Glutamatergic neuron (in vitro differentiated cells): ENCODE results near the gene TNFRSF12A. TPM values are rescaled to one million over a fixed set of nuclear protein-coding genes. Genes with fewer than 3 reads are reported as not detected.

ENCODE experiments used
- DNase-seq: peaks from one replicate; pipeline ENCODE4 v3.0.0; 2022
- H3K27ac Mint-ChIP-seq: one replicate; pipeline ENCODE4 v1.8.0; 2020; ENCODE audit warnings: mild to moderate bottlenecking, mixed read lengths, inconsistent platforms; ENCODE audit not compliant: unreplicated experiment
- H3K27me3 Mint-ChIP-seq: one replicate; pipeline ENCODE4 v1.8.0; 2020; ENCODE audit warnings: mild to moderate bottlenecking, moderate library complexity, mixed read lengths, inconsistent platforms; ENCODE audit not compliant: unreplicated experiment
- H3K36me3 Mint-ChIP-seq: one replicate; pipeline ENCODE4 v1.8.0; 2020; ENCODE audit warnings: mild to moderate bottlenecking, mixed read lengths, inconsistent platforms; ENCODE audit not compliant: unreplicated experiment
- H3K4me1 Mint-ChIP-seq: one replicate; pipeline ENCODE4 v1.8.0; 2020; ENCODE audit warnings: mild to moderate bottlenecking, low read depth, mixed read lengths, inconsistent platforms; ENCODE audit not compliant: unreplicated experiment
- H3K4me3 Mint-ChIP-seq: one replicate; pipeline ENCODE4 v1.8.0; 2020; ENCODE audit warnings: mild to moderate bottlenecking, mixed read lengths, inconsistent platforms; ENCODE audit not compliant: unreplicated experiment
- H3K9me3 Mint-ChIP-seq: one replicate; pipeline ENCODE4 v1.8.0; 2020; ENCODE audit warnings: mild to moderate bottlenecking, moderate library complexity, mixed read lengths, inconsistent platforms; ENCODE audit not compliant: unreplicated experiment
- total RNA-seq: library from RNA; stranded (reverse); fragmentation: NEBNext Ultra II Directional; extraction: Animal tissue kit (Norgen Biotek cat#: 25700); gene quantifications from one replicate; pipeline ENCODE4 v1.2.1, GENCODE V29; 2021; ENCODE audit not compliant: unreplicated experiment
- TF ChIP-seq, protein P1 (sequence below): fragments of 200-600 bp; sonication (generic); IDR thresholded peaks from one replicate; pipeline ENCODE4 v1.5.0; 2021; ENCODE audit not compliant: partially characterized antibody, unreplicated experiment

Gene TNFRSF12A
- total RNA-seq, 1 donor from 2014 or later = 4.2 TPM

GRCh38 chr16:3022684-3023414, 2.7 kb downstream of the TNFRSF12A start:
- H3K9me3 Mint-ChIP-seq = peaks cover 2% of the 10 kb centered on the region
- peak; percentile 51 for DNase-seq
- no peaks in the 10 kb centered on the region for H3K36me3 Mint-ChIP-seq
- H3K27ac Mint-ChIP-seq = peak overlapping the region; percentile 96
- peaks cover 18% of the 10 kb centered on the region for H3K4me1 Mint-ChIP-seq
- TF ChIP-seq, protein P1, sequence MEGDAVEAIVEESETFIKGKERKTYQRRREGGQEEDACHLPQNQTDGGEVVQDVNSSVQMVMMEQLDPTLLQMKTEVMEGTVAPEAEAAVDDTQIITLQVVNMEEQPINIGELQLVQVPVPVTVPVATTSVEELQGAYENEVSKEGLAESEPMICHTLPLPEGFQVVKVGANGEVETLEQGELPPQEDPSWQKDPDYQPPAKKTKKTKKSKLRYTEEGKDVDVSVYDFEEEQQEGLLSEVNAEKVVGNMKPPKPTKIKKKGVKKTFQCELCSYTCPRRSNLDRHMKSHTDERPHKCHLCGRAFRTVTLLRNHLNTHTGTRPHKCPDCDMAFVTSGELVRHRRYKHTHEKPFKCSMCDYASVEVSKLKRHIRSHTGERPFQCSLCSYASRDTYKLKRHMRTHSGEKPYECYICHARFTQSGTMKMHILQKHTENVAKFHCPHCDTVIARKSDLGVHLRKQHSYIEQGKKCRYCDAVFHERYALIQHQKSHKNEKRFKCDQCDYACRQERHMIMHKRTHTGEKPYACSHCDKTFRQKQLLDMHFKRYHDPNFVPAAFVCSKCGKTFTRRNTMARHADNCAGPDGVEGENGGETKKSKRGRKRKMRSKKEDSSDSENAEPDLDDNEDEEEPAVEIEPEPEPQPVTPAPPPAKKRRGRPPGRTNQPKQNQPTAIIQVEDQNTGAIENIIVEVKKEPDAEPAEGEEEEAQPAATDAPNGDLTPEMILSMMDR = no peak
- peaks cover 13% of the 10 kb centered on the region for H3K27me3 Mint-ChIP-seq
- H3K4me3 Mint-ChIP-seq = peak overlapping the region; percentile 90

- TF ChIP-seq, protein P1 = no peak
- Mint-ChIP-seq H3K4me3 (peak overlapping the region; percentile 90), H3K27ac (peak overlapping the region; percentile 96), H3K4me1 (peaks cover 18% of the 10 kb centered on the region), H3K27me3 (peaks cover 11% of the 10 kb centered on the region), H3K9me3 (peaks cover 2% of the 10 kb centered on the region), H3K36me3 (no peaks in the 10 kb centered on the region)
- DNase-seq = no peak
Observed at GRCh38 chr16:3023415-3023668, 3.2 kb downstream of the TNFRSF12A start.

DNA sequence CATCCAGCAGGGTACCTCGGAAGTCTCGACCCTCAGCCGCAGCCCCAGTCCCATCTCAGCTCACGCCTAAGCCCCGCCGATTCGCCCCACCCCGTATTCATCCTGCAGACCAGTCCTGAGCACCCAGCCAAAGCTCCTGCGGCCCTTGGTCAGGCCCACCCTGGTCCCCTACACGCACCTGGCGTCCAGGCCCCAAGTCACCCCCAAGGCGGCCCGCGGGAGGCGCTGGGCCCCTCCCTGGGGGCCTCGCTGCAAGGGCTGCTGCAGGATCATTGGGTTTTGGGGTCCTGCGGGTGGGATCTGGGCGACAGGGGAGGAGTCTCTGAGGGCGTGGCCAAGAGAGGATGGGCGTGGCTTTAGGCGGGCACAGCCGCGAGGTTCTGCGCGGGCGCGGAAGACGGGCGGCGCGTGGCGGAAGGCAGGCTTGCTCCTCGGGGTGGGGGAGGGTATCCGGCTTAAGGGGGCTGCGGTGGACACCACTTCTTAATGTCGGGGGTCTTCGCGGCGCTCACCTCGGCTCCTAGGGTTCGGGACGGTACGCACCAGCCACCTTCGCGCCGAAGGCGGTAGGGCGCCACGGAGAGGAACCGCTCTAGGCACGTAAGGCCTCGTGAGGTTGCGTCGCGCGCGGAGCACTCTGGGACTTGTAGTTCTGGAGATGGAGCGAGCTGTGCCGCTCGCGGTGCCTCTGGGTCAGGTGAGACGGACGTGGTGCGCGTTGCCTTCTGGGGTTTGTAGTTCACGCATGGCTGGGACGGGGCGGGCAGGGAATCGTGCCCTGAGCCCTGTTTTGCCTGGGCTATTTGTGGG, 3.7 kb downstream of the TNFRSF12A start, which contains the start of the genes HCFC1R1 and THOC6:
Gene HCFC1R1, minus strand, starts transcription at position 274 of the 810 bp plus-strand sequence. Its CDS starts 1 bp downstream, at position 273.
Gene THOC6, plus strand, starts transcription at position 367 of the 810 bp plus-strand sequence. Its CDS starts 292 bp downstream, at position 659.
- no peaks in the 10 kb centered on the region for H3K36me3 Mint-ChIP-seq
- peak within 1 kb of the TSS; percentile 96 for H3K27ac Mint-ChIP-seq
- peaks cover 2% of the 10 kb centered on the region for H3K9me3 Mint-ChIP-seq

GRCh38 chr16:3025032-3026002, 5.1 kb downstream of the TNFRSF12A start:
- Mint-ChIP-seq H3K4me1 (peaks cover 20% of the 10 kb centered on the region), H3K27ac (no peak overlapping the region), H3K4me3 (no peak overlapping the region), H3K9me3 (peaks cover 2% of the 10 kb centered on the region), H3K27me3 (peaks cover 17% of the 10 kb centered on the region), H3K36me3 (no peaks in the 10 kb centered on the region)
- TF ChIP-seq, protein P1 = no peak
- no peak for DNase-seq

More for the DNA sequence above, 3.7 kb downstream of the TNFRSF12A start, which contains the start of the genes HCFC1R1 and THOC6:
- H3K27me3 Mint-ChIP-seq = peaks cover 13% of the 10 kb centered on the region
- TF ChIP-seq, protein P1 = no peak
- H3K4me3 Mint-ChIP-seq = peak within 1 kb of the TSS; percentile 90
- peaks cover 18% of the 10 kb centered on the region for H3K4me1 Mint-ChIP-seq
- DNase-seq = peak; percentile 95
